Adrenal gland (tissue), 5 donors: ENCODE data around the gene ARHGAP33.

Experiments used
- POLR2A ChIP-seq, 2 donors: fragments of 450-650 bp; IDR thresholded peaks; one replicate each; pipeline ENCODE4 v1.6.1; 2017; ENCODE audit warnings: antibody characterized with exemption in 2 of 2, mild to moderate bottlenecking in 2 of 2, moderate library complexity in 1 of 2
- TF ChIP-seq, protein P1 (sequence below), 6 experiments: fragments of 450-650 bp in 4 of 6; fragments of 200-600 bp in 2 of 6; sonication (generic) in 1 of 6; IDR thresholded peaks; 1 replicate in 5 of 6; 2 replicates in 1 of 6; pipeline versions ENCODE4 v1.5.1 to v1.8.0; 2016 to 2021; ENCODE audit warnings: antibody characterized with exemption in 6 of 6, mild to moderate bottlenecking in 2 of 6, moderate library complexity in 1 of 6
- donor health status: DM: no; HTN: no; CAD: no.

DNA sequence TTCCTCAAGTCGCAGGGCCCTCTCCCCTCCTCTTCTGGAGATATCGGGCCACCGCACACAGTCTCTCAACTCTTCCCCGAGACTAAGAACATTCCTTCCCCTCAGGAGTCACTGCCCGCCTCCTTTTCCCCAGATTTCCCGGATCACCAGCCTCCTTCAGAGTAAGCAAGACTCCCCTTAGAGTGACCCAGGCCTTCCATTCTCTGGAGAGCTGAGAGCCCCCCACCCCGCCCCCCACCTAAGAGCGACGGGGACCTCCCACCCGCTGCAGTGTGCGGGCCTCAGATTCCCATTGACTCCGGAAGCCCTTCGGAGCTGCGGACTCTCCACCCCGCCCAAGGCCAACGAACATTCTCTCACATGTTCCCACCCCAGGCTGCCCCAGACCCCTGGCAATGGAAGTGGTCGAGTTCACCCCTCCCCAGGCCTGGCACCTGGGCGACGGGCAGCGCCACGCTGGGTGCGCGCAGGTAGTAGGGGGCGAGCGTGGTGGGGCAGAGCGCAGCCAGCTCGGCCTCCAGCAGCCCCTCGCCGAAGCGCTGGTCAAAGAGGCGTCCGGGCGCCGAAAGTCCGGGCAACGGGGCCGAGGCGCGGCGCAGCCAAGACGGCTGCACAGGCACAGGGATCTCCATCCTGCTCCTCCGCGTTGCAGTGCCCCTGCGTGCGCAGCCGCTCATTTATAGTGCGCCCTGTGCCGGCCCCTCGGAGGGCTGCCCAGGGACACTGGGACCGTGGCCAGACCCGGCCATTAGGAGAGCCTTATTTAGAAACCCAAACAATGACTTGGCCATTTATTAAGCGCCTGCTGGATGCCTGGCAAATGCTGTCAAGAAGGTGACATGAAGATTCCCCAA lies 18.8 kb upstream of the ARHGAP33 start, which contains the start of gene HSPB6:
- TF ChIP-seq, protein P1, sequence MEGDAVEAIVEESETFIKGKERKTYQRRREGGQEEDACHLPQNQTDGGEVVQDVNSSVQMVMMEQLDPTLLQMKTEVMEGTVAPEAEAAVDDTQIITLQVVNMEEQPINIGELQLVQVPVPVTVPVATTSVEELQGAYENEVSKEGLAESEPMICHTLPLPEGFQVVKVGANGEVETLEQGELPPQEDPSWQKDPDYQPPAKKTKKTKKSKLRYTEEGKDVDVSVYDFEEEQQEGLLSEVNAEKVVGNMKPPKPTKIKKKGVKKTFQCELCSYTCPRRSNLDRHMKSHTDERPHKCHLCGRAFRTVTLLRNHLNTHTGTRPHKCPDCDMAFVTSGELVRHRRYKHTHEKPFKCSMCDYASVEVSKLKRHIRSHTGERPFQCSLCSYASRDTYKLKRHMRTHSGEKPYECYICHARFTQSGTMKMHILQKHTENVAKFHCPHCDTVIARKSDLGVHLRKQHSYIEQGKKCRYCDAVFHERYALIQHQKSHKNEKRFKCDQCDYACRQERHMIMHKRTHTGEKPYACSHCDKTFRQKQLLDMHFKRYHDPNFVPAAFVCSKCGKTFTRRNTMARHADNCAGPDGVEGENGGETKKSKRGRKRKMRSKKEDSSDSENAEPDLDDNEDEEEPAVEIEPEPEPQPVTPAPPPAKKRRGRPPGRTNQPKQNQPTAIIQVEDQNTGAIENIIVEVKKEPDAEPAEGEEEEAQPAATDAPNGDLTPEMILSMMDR (IDR thresholded peaks at IDR 0.05) = no peak
- TF ChIP-seq POLR2A (IDR thresholded peaks at IDR 0.05) = peak; percentile 71 to 74
